ENCODE measurements around the gene HEATR5A. TPM values are rescaled to one million over a fixed set of nuclear protein-coding genes. Genes with fewer than 3 reads are reported as not detected.

Gene HEATR5A
- total and polyA plus RNA-seq, 2 of the 13 experiments (the other 11 are each of a cell fraction or from before 2014, with no cell fraction given): 36.4 to 105 TPM

GRCh38 chr14:31449971-31450610 is 29.7 kb upstream of the HEATR5A start (continued):
- TF ChIP-seq CREB3 (CRISPR knock-in tag; IDR thresholded peaks at IDR 0.05) (peak; percentile 67; the same call in 1 of the 2 replicates), ZFP37 (CRISPR knock-in tag; IDR thresholded peaks at IDR 0.05; ENCODE audit: borderline replicate concordance) (0 out of 2 replicates have a peak, but pooled peaks have one; percentile 34), STAG1 (CRISPR knock-in tag; IDR thresholded peaks at IDR 0.05) (peak; percentile 86), NFE2L2 (IDR thresholded peaks at IDR 0.05; ENCODE audit: low read length) (0 out of 2 replicates have a peak, but pooled peaks have one; percentile 6), ARID5B (CRISPR knock-in tag; IDR thresholded peaks at IDR 0.05) (peak; percentile 46), FOXA1 (IDR thresholded peaks at IDR 0.05) (no peak), FOXA1 (CRISPR knock-in tag; IDR thresholded peaks at IDR 0.05) (peak; percentile 57; the same call in 1 of the 2 replicates), ZFP36L1 (CRISPR knock-in tag; IDR thresholded peaks at IDR 0.05) (0 out of 2 replicates have a peak, but pooled peaks have one; percentile 60), FOXJ3 (CRISPR knock-in tag; IDR thresholded peaks at IDR 0.05; ENCODE audit: borderline replicate concordance) (0 out of 2 replicates have a peak, but pooled peaks have one; percentile 30), SAFB2 (CRISPR knock-in tag; IDR thresholded peaks at IDR 0.05; ENCODE audit: borderline replicate concordance, low read depth) (no peak), ARID3A (IDR thresholded peaks at IDR 0.05; ENCODE audit: low read depth, low read length) (peak; percentile 99), MEF2D (CRISPR knock-in tag; IDR thresholded peaks at IDR 0.05) (no peak), THRA (CRISPR knock-in tag; IDR thresholded peaks at IDR 0.05; ENCODE audit: borderline replicate concordance) (0 out of 2 replicates have a peak, but pooled peaks have one; percentile 21), NCOA2 (CRISPR knock-in tag; IDR thresholded peaks at IDR 0.05) (0 out of 2 replicates have a peak, but pooled peaks have one; percentile 45), CTCF (CRISPR knock-in tag; IDR thresholded peaks at IDR 0.05) (peak; percentile 75)
